H1 (cell line): ENCODE measurements around the gene ACMSD. TPM values are rescaled to one million over a fixed set of nuclear protein-coding genes. Genes with fewer than 3 reads are reported as not detected.

Experiments used
- CTCF ChIA-PET: fragments of 300-600 bp; sonication (Branson Sonifier 250); formaldehyde crosslinking; loops from one replicate; lab custom pipeline; 2021; ENCODE audit not compliant: partially characterized antibody; lab: Charles Lee
- POLR2A ChIA-PET: fragments of 300-600 bp; sonication (Branson Sonifier 250); formaldehyde crosslinking; loops from one replicate; lab custom pipeline; 2021; ENCODE audit warnings: inconsistent platforms; ENCODE audit not compliant: partially characterized antibody; lab: Charles Lee
- DNase-seq, 2 experiments: peaks; one replicate each; pipeline versions ENCODE4 v3.0.0 to v3.0.0-alpha.2; 2010 to 2022; ENCODE audit warnings: low spot score in 2 of 2, low read depth in 1 of 2, mixed read lengths in 1 of 2
- FAIRE-seq: peaks from 2 replicates; lab custom pipeline; 2011; peaks lifted over from hg19 to GRCh38; lab: Jason Lieb, UNC
- H2AFZ ChIP-seq: 2 replicates; pipeline ENCODE4 v1.8.1; 2012; ENCODE audit warnings: low read length, inconsistent platforms
- H2AK5ac ChIP-seq: 2 replicates; pipeline ENCODE4 v1.6.1; 2013; ENCODE audit warnings: low read depth, low read length
- H2BK120ac ChIP-seq: replicated peaks from 2 replicates; pipeline ENCODE3; 2013; ENCODE audit warnings: low read depth, low read length, inconsistent platforms
- H2BK12ac ChIP-seq: 2 replicates; pipeline ENCODE4 v1.6.1; 2013; ENCODE audit warnings: low read depth, low read length
- H2BK15ac ChIP-seq: 2 replicates; pipeline ENCODE4 v1.6.1; 2013; ENCODE audit warnings: low read length
- H2BK20ac ChIP-seq: 2 replicates; pipeline ENCODE4 v1.6.1; 2013; ENCODE audit warnings: low read length
- H2BK5ac ChIP-seq: 2 replicates; pipeline ENCODE4 v1.6.1; 2013; ENCODE audit warnings: low read depth, low read length
- H3K14ac ChIP-seq: 2 replicates; pipeline ENCODE4 v1.6.1; 2013; ENCODE audit warnings: inconsistent platforms; ENCODE audit not compliant: insufficient read length
- H3K18ac ChIP-seq: 2 replicates; pipeline ENCODE4 v1.6.1; 2013; ENCODE audit warnings: low read length; ENCODE audit errors: extremely low read depth
- H3K23ac ChIP-seq: 2 replicates; pipeline ENCODE4 v1.6.1; 2013; ENCODE audit warnings: inconsistent platforms; ENCODE audit not compliant: insufficient read length
- H3K23me2 ChIP-seq: 2 replicates; pipeline ENCODE4 v1.6.1; 2013; ENCODE audit warnings: low read depth, low read length
- H3K27ac ChIP-seq: 2 replicates; pipeline ENCODE4 v1.6.1; 2011; ENCODE audit warnings: low read depth, low read length, inconsistent platforms
- H3K27me3 ChIP-seq, 4 experiments: replicated peaks in 1 of 4; 1 replicate in 1 of 4; 2 replicates in 3 of 4; pipeline versions ENCODE4 v1.6.1 to v1.8.1; 2011 to 2013; ENCODE audit warnings: low read length in 3 of 4, mild to moderate bottlenecking in 3 of 4, inconsistent platforms in 2 of 4, mixed read lengths in 2 of 4, moderate library complexity in 1 of 4; ENCODE audit not compliant: control insufficient read depth in 3 of 4, insufficient read depth in 3 of 4; ENCODE audit errors: extremely low read depth in 1 of 4
- H3K36me3 ChIP-seq, 4 experiments: 2 replicates each; pipeline versions ENCODE4 v1.6.1 to v1.8.1; 2011 to 2013; ENCODE audit warnings: mild to moderate bottlenecking in 4 of 4, low read length in 3 of 4, moderate library complexity in 2 of 4, control low read depth in 1 of 4, inconsistent platforms in 1 of 4; ENCODE audit not compliant: insufficient read depth in 4 of 4, control insufficient read depth in 2 of 4
- H3K4ac ChIP-seq: replicated peaks from 2 replicates; pipeline ENCODE3; 2013; ENCODE audit warnings: low read length, low read depth, mixed read lengths, inconsistent platforms; ENCODE audit not compliant: insufficient read length
- H3K4me1 ChIP-seq, 4 experiments: replicated peaks in 1 of 4; 1 replicate in 1 of 4; 2 replicates in 3 of 4; pipeline versions ENCODE4 v1.6.1 to v1.8.1; 2011 to 2013; ENCODE audit warnings: low read length in 3 of 4, inconsistent platforms in 2 of 4, mixed read lengths in 1 of 4; ENCODE audit not compliant: insufficient read depth in 4 of 4, control insufficient read depth in 3 of 4
- H3K4me2 ChIP-seq, 2 experiments: 2 replicates each; pipeline versions ENCODE4 v1.6.1 to v1.8.1; 2011 to 2013; ENCODE audit warnings: low read depth in 2 of 2, low read length in 2 of 2, control low read depth in 1 of 2, inconsistent platforms in 1 of 2, mild to moderate bottlenecking in 1 of 2; ENCODE audit not compliant: insufficient read depth in 1 of 2
- H3K4me3 ChIP-seq, 4 experiments: fragments of 200-600, 300-600 bp in 1 of 4; sonication (generic), shearing (Covaris generic), sonication (Bioruptor Twin) in 1 of 4; 2 replicates each; pipeline versions ENCODE4 v1.5.1 to v1.8.1; 2011 to 2016; ENCODE audit warnings: low read length in 4 of 4, low read depth in 3 of 4, control low read depth in 2 of 4, inconsistent platforms in 2 of 4, mild to moderate bottlenecking in 2 of 4, mixed read lengths in 1 of 4, moderate library complexity in 1 of 4; ENCODE audit not compliant: insufficient read depth in 2 of 4; ENCODE audit errors: extremely low read depth in 1 of 4
- H3K56ac ChIP-seq: replicated peaks from 2 replicates; pipeline ENCODE3; 2013; ENCODE audit warnings: low read depth, mild to moderate bottlenecking, mixed read lengths, low read length, inconsistent platforms; ENCODE audit not compliant: insufficient read length
- H3K79me1 ChIP-seq: 2 replicates; pipeline ENCODE4 v1.6.1; 2013; ENCODE audit warnings: low read depth, low read length, control low read depth
- H3K79me2 ChIP-seq, 2 experiments: 2 replicates each; pipeline versions ENCODE4 v1.6.1 to v1.8.1; 2012 to 2013; ENCODE audit warnings: low read length in 2 of 2, mild to moderate bottlenecking in 2 of 2, inconsistent platforms in 1 of 2; ENCODE audit not compliant: insufficient read depth in 2 of 2, control insufficient read depth in 1 of 2
- H3K9ac ChIP-seq, 4 experiments: replicated peaks in 1 of 4; 1 replicate in 1 of 4; 2 replicates in 3 of 4; pipeline versions ENCODE4 v1.6.1 to v1.8.1; 2011 to 2013; ENCODE audit warnings: low read depth in 3 of 4, low read length in 3 of 4, control low read depth in 2 of 4, mild to moderate bottlenecking in 2 of 4, moderate library complexity in 2 of 4, inconsistent platforms in 1 of 4; ENCODE audit errors: extremely low read depth in 1 of 4
- H3K9me3 ChIP-seq, 2 experiments: 2 replicates each; pipeline versions ENCODE4 v1.6.1 to v1.8.1; 2012 to 2013; ENCODE audit warnings: mild to moderate bottlenecking in 2 of 2, moderate library complexity in 2 of 2, control low read depth in 1 of 2, inconsistent platforms in 1 of 2, low read depth in 1 of 2, low read length in 1 of 2, mixed read lengths in 1 of 2; ENCODE audit not compliant: insufficient read depth in 2 of 2
- H4K20me1 ChIP-seq, 2 experiments: replicated peaks in 1 of 2; 2 replicates each; pipeline versions ENCODE3 to v1.8.1; 2011 to 2013; ENCODE audit warnings: inconsistent platforms in 2 of 2, low read length in 2 of 2, mild to moderate bottlenecking in 1 of 2; ENCODE audit not compliant: insufficient read depth in 2 of 2, control insufficient read depth in 1 of 2
- H4K5ac ChIP-seq: 2 replicates; pipeline ENCODE4 v1.6.1; 2013; ENCODE audit warnings: low read length, low read depth, mixed read lengths, inconsistent platforms; ENCODE audit not compliant: insufficient read length
- H4K8ac ChIP-seq: 2 replicates; pipeline ENCODE4 v1.8.0; 2013; ENCODE audit warnings: mild to moderate bottlenecking, moderate library complexity, low read length, inconsistent platforms; ENCODE audit not compliant: insufficient read depth; ENCODE audit errors: extremely low read depth
- H4K91ac ChIP-seq: replicated peaks from 2 replicates; pipeline ENCODE3; 2013; ENCODE audit warnings: low read length, mixed read lengths, inconsistent platforms; ENCODE audit not compliant: insufficient read length
- BACH1 ChIP-seq: IDR thresholded peaks from 2 replicates; pipeline ENCODE4 v1.6.1; 2012; ENCODE audit warnings: low read length, improper control_type of control experiment
- CTBP2 ChIP-seq: IDR thresholded peaks from 2 replicates; pipeline ENCODE4 v1.7.0; 2011; ENCODE audit warnings: borderline replicate concordance, mild to moderate bottlenecking, moderate library complexity, mixed read lengths, low read length; ENCODE audit not compliant: insufficient read depth, insufficient read length
- SP2 ChIP-seq: IDR thresholded peaks from 2 replicates; pipeline ENCODE4 v1.6.1; 2012; ENCODE audit warnings: mild to moderate bottlenecking, low read length, inconsistent platforms
- WGBS, 2 experiments: shearing (Covaris generic) in 1 of 2; methylation state at CpG; one replicate each; pipeline versions ENCODE4 v1.1.6 to v1.1.7; 2013 to 2015; ENCODE audit warnings: low lambda C conversion rate in 2 of 2, mixed read lengths in 2 of 2, inconsistent platforms in 1 of 2, low coverage in 1 of 2, missing lambda C conversion rate in 1 of 2; ENCODE audit not compliant: insufficient replicate concordance in 2 of 2, insufficient coverage in 1 of 2, insufficient read length in 1 of 2; ENCODE audit errors: extremely low coverage in 1 of 2, missing lambda C conversion rate in 1 of 2; 5-methylcytosine and 5-hydroxymethylcytosine counted together
- polyA plus RNA-seq, 7 experiments: library from polyadenylated mRNA; depleted of rRNA in 3 of 7; stranded (reverse) in 5 of 7; unstranded in 2 of 7; fragments of >200 nt in 5 of 7; fragments of 200-250 nt in 2 of 7; gene quantifications; 1 replicate in 5 of 7; 2 replicates in 1 of 7; 4 replicates in 1 of 7; pipeline versions ENCODE4 v1.2.1 to v1.2.3, GENCODE V29; 2011 to 2013; ENCODE audit warnings: missing spikeins in 2 of 7, mixed read lengths in 2 of 7
- total RNA-seq: library from RNA; stranded (reverse); fragmentation: NEBNext Ultra II Directional; extraction: Animal tissue kit (Norgen Biotek cat#: 25700); gene quantifications from 2 replicates; pipeline ENCODE4 v1.2.1, GENCODE V29; 2021

The ACMSD gene
- total and polyA plus RNA-seq, 2 of the 8 experiments (the other 6 are each of a cell fraction or from before 2014, with no cell fraction given) = not detected

DNA sequence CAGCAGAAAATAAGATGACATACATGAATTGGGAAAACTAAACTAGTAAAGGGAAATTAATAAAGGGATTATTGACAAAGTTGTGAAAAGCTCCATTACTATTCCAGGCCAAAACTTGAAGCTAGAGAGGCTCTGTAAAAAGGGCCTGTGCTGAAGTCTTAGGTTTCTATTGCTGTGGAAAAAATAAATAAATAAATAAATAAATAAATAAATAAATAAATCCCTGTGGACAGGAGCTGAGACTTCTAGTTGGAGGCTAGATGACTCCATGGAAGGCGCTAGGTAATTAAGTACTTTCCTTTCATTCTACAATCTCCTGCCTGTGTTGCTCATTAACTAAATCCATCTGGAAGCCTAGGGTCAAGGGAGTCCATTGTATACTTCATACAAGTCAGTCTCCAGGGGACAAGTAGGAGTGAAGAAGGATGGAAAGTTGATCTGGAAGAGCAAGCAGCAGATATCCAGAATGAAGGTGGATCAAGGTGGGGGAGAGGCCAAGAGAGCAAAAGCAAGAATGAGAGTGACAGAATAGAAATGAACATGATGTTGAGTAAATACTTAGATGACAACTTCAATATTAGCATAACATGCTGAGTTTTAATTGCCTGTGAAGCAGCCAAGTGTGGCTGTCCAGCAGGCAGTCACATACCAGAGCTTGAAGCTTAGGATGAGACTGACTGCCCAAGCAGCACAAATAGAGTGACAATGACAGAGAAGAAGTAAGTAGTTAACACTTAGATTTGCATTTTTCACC is 54.0 kb downstream of the ACMSD start:
- WGBS, 2 experiments = 88% methylated on average over 1 of the region's 1 CpG; no CpG with 5 or more reads in 1 of the 2 experiments
- no peak for DNase-seq
- no peaks in the 10 kb centered on the region for H3K79me1 ChIP-seq

More for the DNA sequence above, 54.0 kb downstream of the ACMSD start:
- Histone ChIP-seq H3K27ac (no peak overlapping the region), H3K23me2 (no peaks in the 10 kb centered on the region), H3K56ac (no peak overlapping the region), H4K8ac (no peak overlapping the region), H3K14ac (no peak overlapping the region), H4K20me1 (no peaks in the 10 kb centered on the region), H4K91ac (no peak overlapping the region), H2AK5ac (no peak overlapping the region), H3K9me3 (no peaks in the 10 kb centered on the region), H2BK15ac (no peak overlapping the region), H2AFZ (no peak overlapping the region), H3K4me1 (0 out of 7 replicates have a peak, but pooled peaks cover 0 to 2% (median 0%) of the 10 kb centered on the region in 4 experiments), H2BK12ac (no peak overlapping the region), H3K4me2 (no peak overlapping the region), H3K23ac (no peak overlapping the region), H4K5ac (no peak overlapping the region), H2BK20ac (no peak overlapping the region), H3K36me3 (no peaks in the 10 kb centered on the region), H3K18ac (no peak overlapping the region), H3K79me2 (no peaks in the 10 kb centered on the region), H2BK120ac (no peak overlapping the region), H3K27me3 (no peaks in the 10 kb centered on the region), H3K4me3 (no peak overlapping the region), H3K4ac (no peak overlapping the region), H3K9ac (no peak overlapping the region), H2BK5ac (no peak overlapping the region)
- FAIRE-seq = no peak
- TF ChIP-seq SP2 = no peak
- no peak for TF ChIP-seq BACH1
- TF ChIP-seq CTBP2 = no peak
- CTCF ChIA-PET = interaction anchor here (0.6 to 1.6 kb wide), 5 partner anchors 14 to 235 kb away, joined by 3 to 4 read pairs (median 3); no protein-coding TSS in a partner anchor
- POLR2A ChIA-PET = no interaction called here
